Uterus (tissue), 4 donors: Measurements from ENCODE around the gene CDH6. TPM values are rescaled to one million over a fixed set of nuclear protein-coding genes. Genes with fewer than 3 reads are reported as not detected.

ENCODE experiments used
- DNase-seq, 2 donors: peaks; one replicate each; pipeline ENCODE4 v3.0.0-alpha.2; 2019 to 2020
- H3K27ac ChIP-seq, 2 donors: fragments of 200-600 bp; sonication (generic); 1 replicate in 1 of 2; 2 replicates in 1 of 2; pipeline ENCODE4 v1.5.1; 2016 to 2018
- H3K27me3 ChIP-seq, 2 donors: fragments of 200-600 bp; sonication (generic); one replicate each; pipeline ENCODE4 v1.5.1; 2018 to 2019; ENCODE audit warnings: control low read depth in 1 of 2
- H3K36me3 ChIP-seq, 2 donors: fragments of 200-600 bp; sonication (generic); one replicate each; pipeline ENCODE4 v1.5.1; 2019; ENCODE audit warnings: control low read depth in 1 of 2
- H3K4me1 ChIP-seq, 2 donors: fragments of 200-600 bp; sonication (generic); one replicate each; pipeline ENCODE4 v1.5.1; 2018 to 2019; ENCODE audit warnings: control low read depth in 1 of 2
- H3K4me3 ChIP-seq, 2 donors: fragments of 200-600 bp; sonication (generic); 1 replicate in 1 of 2; 2 replicates in 1 of 2; pipeline ENCODE4 v1.5.1; 2018 to 2019; ENCODE audit warnings: mild to moderate bottlenecking in 1 of 2
- H3K9me3 ChIP-seq, 2 donors: fragments of 200-600 bp; sonication (generic); one replicate each; pipeline ENCODE4 v1.5.1; 2019; ENCODE audit warnings: control low read depth in 1 of 2
- CTCF ChIP-seq, 4 experiments: fragments of 200-600 bp in 2 of 4; fragments of 450-650 bp in 2 of 4; sonication (generic) in 2 of 4; IDR thresholded peaks; one replicate each; pipeline ENCODE4 v1.5.1; 2016 to 2019; ENCODE audit warnings: antibody characterized with exemption in 4 of 4, mild to moderate bottlenecking in 2 of 4, moderate library complexity in 1 of 4
- POLR2A ChIP-seq, 2 donors: fragments of 450-650 bp; IDR thresholded peaks; one replicate each; pipeline ENCODE4 v1.6.1; 2016; ENCODE audit warnings: antibody characterized with exemption in 2 of 2, mild to moderate bottlenecking in 1 of 2, moderate library complexity in 1 of 2
- intact Hi-C: fragments of 100-400 bp; cut with DNase I; formaldehyde crosslinking; loops from one replicate; pipeline ENCODE4 v1.15.1; 2023; ENCODE audit warnings: low total_unique reads
- total RNA-seq, 4 donors: library from RNA; depleted of rRNA in 3 of 4; stranded (reverse); fragments of >200 nt in 3 of 4; gene quantifications; one replicate each; pipeline versions ENCODE4 v1.1.0 to v1.2.4, GENCODE V29; 2014 to 2023
- donor health status: DM: yes; HTN: yes; CAD: no.

The CDH6 gene
- total RNA-seq, 4 donors from 2014 or later: 2.1 to 23.4 (median 7.0) TPM

GRCh38 chr5:31247381-31247780, 53.9 kb downstream of the CDH6 start:
- TF ChIP-seq POLR2A (IDR thresholded peaks at IDR 0.05): no peak
- no peak for TF ChIP-seq CTCF (IDR thresholded peaks at IDR 0.05)
- no peaks in the 10 kb centered on the region for H3K9me3 ChIP-seq
- intact Hi-C loops: no loop called here

GRCh38 chr5:31250201-31250600, 56.7 kb downstream of the CDH6 start:
- Histone ChIP-seq H3K36me3 (no peaks in the 10 kb centered on the region), H3K9me3 (no peaks in the 10 kb centered on the region), H3K27me3 (no peaks in the 10 kb centered on the region), H3K4me1 (no peaks in the 10 kb centered on the region), H3K27ac (no peak overlapping the region), H3K4me3 (no peak overlapping the region)
- TF ChIP-seq CTCF (IDR thresholded peaks at IDR 0.05) (no peak), POLR2A (IDR thresholded peaks at IDR 0.05) (no peak)
- intact Hi-C loops: no loop called here
- DNase-seq: no peak

More at GRCh38 chr5:31247381-31247780, 53.9 kb downstream of the CDH6 start:
- no peaks in the 10 kb centered on the region for H3K27me3 ChIP-seq
- no peak for DNase-seq
- H3K4me3 ChIP-seq: no peak overlapping the region
- no peaks in the 10 kb centered on the region for H3K4me1 ChIP-seq
- H3K36me3 ChIP-seq: no peaks in the 10 kb centered on the region
- H3K27ac ChIP-seq: no peak overlapping the region

GRCh38 chr5:31251032-31251431, 57.5 kb downstream of the CDH6 start:
- Histone ChIP-seq H3K36me3 (no peaks in the 10 kb centered on the region), H3K4me3 (no peak overlapping the region), H3K27me3 (no peaks in the 10 kb centered on the region), H3K4me1 (no peaks in the 10 kb centered on the region), H3K9me3 (no peaks in the 10 kb centered on the region), H3K27ac (no peak overlapping the region)
- intact Hi-C loops: no loop called here
- no peak for DNase-seq
- TF ChIP-seq POLR2A (IDR thresholded peaks at IDR 0.05) (no peak), CTCF (IDR thresholded peaks at IDR 0.05) (no peak)

- Histone ChIP-seq H3K27ac (no peak overlapping the region), H3K27me3 (no peaks in the 10 kb centered on the region), H3K4me1 (no peaks in the 10 kb centered on the region), H3K36me3 (no peaks in the 10 kb centered on the region), H3K4me3 (no peak overlapping the region), H3K9me3 (no peaks in the 10 kb centered on the region)
- DNase-seq: no peak
- TF ChIP-seq CTCF (IDR thresholded peaks at IDR 0.05) (no peak), POLR2A (IDR thresholded peaks at IDR 0.05) (no peak)
- intact Hi-C loops: no loop called here
These were observed 61.6 kb downstream of the CDH6 start for GRCh38 chr5:31255041-31255440.

- H3K27ac ChIP-seq: no peak overlapping the region
- no peak overlapping the region for H3K4me3 ChIP-seq
- no peak for DNase-seq
- H3K27me3 ChIP-seq: no peaks in the 10 kb centered on the region
- TF ChIP-seq CTCF (IDR thresholded peaks at IDR 0.05) (no peak), POLR2A (IDR thresholded peaks at IDR 0.05) (no peak)
- H3K36me3 ChIP-seq: no peaks in the 10 kb centered on the region
- intact Hi-C loops: no loop called here
- H3K9me3 ChIP-seq: no peaks in the 10 kb centered on the region
- no peaks in the 10 kb centered on the region for H3K4me1 ChIP-seq
These were observed 74.8 kb downstream of the CDH6 start for GRCh38 chr5:31268256-31268655.
